Measurements from ENCODE around the gene EFNA5.

The EFNA5 gene

GRCh38 chr5:107669096-107670031 is 1.4 kb downstream of the EFNA5 start:
- H2AFZ ChIP-seq (ENCODE audit: low read depth, low read length) = no peak overlapping the region
- no peaks in the 10 kb centered on the region for H3K79me2 ChIP-seq (ENCODE audit: insufficient read depth, low read length)
- H3K36me3 ChIP-seq (ENCODE audit: insufficient read depth, low read length) = no peaks in the 10 kb centered on the region
- peak overlapping the region; percentile 64 for H3K9ac ChIP-seq (ENCODE audit: low read depth, low read length)
- peak overlapping the region; percentile 87 for H3K4me2 ChIP-seq (ENCODE audit: insufficient read depth, low read length)
- H3K9me3 ChIP-seq (ENCODE audit: insufficient read depth, low read length, severe bottlenecking) = no peaks in the 10 kb centered on the region
- H3K27me3 ChIP-seq (ENCODE audit: insufficient read depth, low read length, poor library complexity) = no peaks in the 10 kb centered on the region
- no peak for DNase-seq
- H3K27ac ChIP-seq (ENCODE audit: low read length) = no peak overlapping the region
- H4K20me1 ChIP-seq (ENCODE audit: insufficient read depth, low read length) = no peaks in the 10 kb centered on the region
- no peak for ATAC-seq (ENCODE audit: insufficient read depth, low read depth)
- peak overlapping the region in 1 of 2 experiments; percentile 63; a peak in 2 of 4 replicates for H3K4me3 ChIP-seq (ENCODE audit: low read depth in 1 of 2, low read length in 2 of 2)
- peaks cover 34% of the 10 kb centered on the region for H3K4me1 ChIP-seq (ENCODE audit: insufficient read depth, low read length)
- TF ChIP-seq CTCF (IDR thresholded peaks at IDR 0.05; ENCODE audit: borderline replicate concordance, extremely low read depth, low read length, poor library complexity, severe bottlenecking) = no peak
- no peak for TF ChIP-seq EZH2 (IDR thresholded peaks at IDR 0.05; ENCODE audit: borderline replicate concordance, low read depth, low read length, severe bottlenecking)

- H4K20me1 ChIP-seq (ENCODE audit: insufficient read depth, low read length) = no peaks in the 10 kb centered on the region
- no peak overlapping the region for H3K27ac ChIP-seq (ENCODE audit: low read length)
- no peak overlapping the region for H2AFZ ChIP-seq (ENCODE audit: low read depth, low read length)
- H3K9ac ChIP-seq (ENCODE audit: low read depth, low read length) = no peak overlapping the region
- ATAC-seq (ENCODE audit: insufficient read depth, low read depth) = no peak
- no peak overlapping the region for H3K4me3 ChIP-seq (ENCODE audit: low read depth in 1 of 2, low read length in 2 of 2)
- H3K36me3 ChIP-seq (ENCODE audit: insufficient read depth, low read length) = no peaks in the 10 kb centered on the region
- H3K4me1 ChIP-seq (ENCODE audit: insufficient read depth, low read length) = peaks cover 28% of the 10 kb centered on the region
- DNase-seq = no peak
- H3K4me2 ChIP-seq (ENCODE audit: insufficient read depth, low read length) = 0 out of 2 replicates have a peak overlapping the region, but pooled peaks have one; percentile 87
- no peaks in the 10 kb centered on the region for H3K9me3 ChIP-seq (ENCODE audit: insufficient read depth, low read length, severe bottlenecking)
- TF ChIP-seq CTCF (IDR thresholded peaks at IDR 0.05; ENCODE audit: borderline replicate concordance, extremely low read depth, low read length, poor library complexity, severe bottlenecking) (no peak), EZH2 (IDR thresholded peaks at IDR 0.05; ENCODE audit: borderline replicate concordance, low read depth, low read length, severe bottlenecking) (no peak)
- no peaks in the 10 kb centered on the region for H3K79me2 ChIP-seq (ENCODE audit: insufficient read depth, low read length)
- no peaks in the 10 kb centered on the region for H3K27me3 ChIP-seq (ENCODE audit: insufficient read depth, low read length, poor library complexity)
Measured at GRCh38 chr5:107668154-107669095, 2.3 kb downstream of the EFNA5 start.

- H3K27ac ChIP-seq (ENCODE audit: low read length) = no peak overlapping the region
- H2AFZ ChIP-seq (ENCODE audit: low read depth, low read length) = no peak overlapping the region
- no peak overlapping the region for H3K9ac ChIP-seq (ENCODE audit: low read depth, low read length)
- no peaks in the 10 kb centered on the region for H4K20me1 ChIP-seq (ENCODE audit: insufficient read depth, low read length)
- H3K79me2 ChIP-seq (ENCODE audit: insufficient read depth, low read length) = no peaks in the 10 kb centered on the region
- DNase-seq (no peak), ATAC-seq (ENCODE audit: insufficient read depth, low read depth) (no peak)
- no peak for TF ChIP-seq EZH2 (IDR thresholded peaks at IDR 0.05; ENCODE audit: borderline replicate concordance, low read depth, low read length, severe bottlenecking)
- TF ChIP-seq CTCF (IDR thresholded peaks at IDR 0.05; ENCODE audit: borderline replicate concordance, extremely low read depth, low read length, poor library complexity, severe bottlenecking) = no peak
- no peaks in the 10 kb centered on the region for H3K9me3 ChIP-seq (ENCODE audit: insufficient read depth, low read length, severe bottlenecking)
- H3K4me2 ChIP-seq (ENCODE audit: insufficient read depth, low read length) = no peak overlapping the region
- H3K4me1 ChIP-seq (ENCODE audit: insufficient read depth, low read length) = peaks cover 14% of the 10 kb centered on the region
- H3K4me3 ChIP-seq (ENCODE audit: low read depth in 1 of 2, low read length in 2 of 2) = no peak overlapping the region
- no peaks in the 10 kb centered on the region for H3K36me3 ChIP-seq (ENCODE audit: insufficient read depth, low read length)
- no peaks in the 10 kb centered on the region for H3K27me3 ChIP-seq (ENCODE audit: insufficient read depth, low read length, poor library complexity)
Measured at GRCh38 chr5:107666051-107666655, 4.6 kb downstream of the EFNA5 start.

All from DND-41 (cell line).